HepG2 (cell line): ENCODE results near the gene RNU6-1. TPM values are rescaled to one million over a fixed set of nuclear protein-coding genes. Genes with fewer than 3 reads are reported as not detected.

ENCODE experiments used
- FOXK1 ChIP-seq: sonication (generic); formaldehyde crosslinking; IDR thresholded peaks from 2 replicates; pipeline ENCODE4 v1.4.0; 2020; ENCODE audit warnings: low read depth, missing genetic modification reagents, borderline replicate concordance
- NAIF1 ChIP-seq: sonication (generic); formaldehyde crosslinking; IDR thresholded peaks from 2 replicates; pipeline ENCODE4 v1.5.0; 2020; ENCODE audit warnings: mild to moderate bottlenecking, missing genetic modification reagents, borderline replicate concordance
- RNF2 ChIP-seq: fragments of 450-650 bp; conservative IDR thresholded peaks from 2 replicates; pipeline ENCODE4 v1.6.1; 2016; ENCODE audit warnings: low read depth
- SSRP1 ChIP-seq: IDR thresholded peaks from 2 replicates; pipeline ENCODE4 v1.6.1; 2016; ENCODE audit warnings: control low read depth
- TBP ChIP-seq: sonication (generic); formaldehyde crosslinking; IDR thresholded peaks from 2 replicates; pipeline ENCODE4 v1.5.0; 2020; ENCODE audit warnings: missing genetic modification reagents
- YY1 ChIP-seq: IDR thresholded peaks from 2 replicates; pipeline ENCODE4 v1.6.1; 2011; ENCODE audit warnings: low read length, low read depth, moderate library complexity, mild to moderate bottlenecking; ENCODE audit not compliant: insufficient read depth, insufficient replicate concordance
- ZBTB33 ChIP-seq: sonication (generic); formaldehyde crosslinking; IDR thresholded peaks from 2 replicates; pipeline ENCODE4 v1.4.0; 2020; ENCODE audit warnings: missing genetic modification reagents
- ZBTB44 ChIP-seq: sonication (generic); formaldehyde crosslinking; IDR thresholded peaks from 2 replicates; pipeline ENCODE4 v1.4.0; 2020; ENCODE audit warnings: missing genetic modification reagents
- ZNF124 ChIP-seq: sonication (generic); formaldehyde crosslinking; IDR thresholded peaks from 2 replicates; pipeline ENCODE4 v1.4.0; 2020; ENCODE audit warnings: missing genetic modification reagents
- ZNF609 ChIP-seq: sonication (generic); formaldehyde crosslinking; IDR thresholded peaks from 2 replicates; pipeline ENCODE4 v1.4.0; 2020; ENCODE audit warnings: mild to moderate bottlenecking, missing genetic modification reagents, borderline replicate concordance
- ZNF883 ChIP-seq: sonication (generic); formaldehyde crosslinking; IDR thresholded peaks from 2 replicates; pipeline ENCODE4 v1.5.1; 2020; ENCODE audit warnings: mild to moderate bottlenecking, missing genetic modification reagents; ENCODE audit errors: not compliant biosample characterization
- polyA plus RNA-seq, 8 experiments: library from polyadenylated mRNA; depleted of rRNA in 3 of 8; stranded (reverse) in 7 of 8; unstranded in 1 of 8; fragments of >200 nt; fragmentation: Illumina TruSeq in 4 of 8; extraction: Trizol in 4 of 8; gene quantifications; 2 replicates each; pipeline versions ENCODE4 v1.2.1 to v1.2.3, GENCODE V29; 2011 to 2016; ENCODE audit warnings: low read depth in 4 of 8, missing spikeins in 1 of 8, mixed read lengths in 1 of 8; ENCODE audit not compliant: insufficient read depth in 1 of 8
- total RNA-seq, 5 experiments: library from RNA; depleted of rRNA; stranded (reverse); fragments of >200 nt; fragmentation: Illumina TruSeq; extraction: Trizol; gene quantifications; 2 replicates each; pipeline ENCODE4 v1.2.3, GENCODE V29; 2016; ENCODE audit warnings: low read depth in 1 of 5
- TF ChIP-seq, protein P1 (sequence below): sonication (generic); formaldehyde crosslinking; IDR thresholded peaks from 2 replicates; pipeline ENCODE4 v1.4.0; 2020; ENCODE audit warnings: mild to moderate bottlenecking, missing genetic modification reagents
- TF ChIP-seq, protein P2 (sequence below): sonication (generic); formaldehyde crosslinking; IDR thresholded peaks from 2 replicates; pipeline ENCODE4 v1.8.0; 2022; ENCODE audit warnings: missing genetic modification reagents, mild to moderate bottlenecking, inconsistent platforms, borderline replicate concordance
- TF ChIP-seq, protein P3 (sequence below): sonication (generic); formaldehyde crosslinking; IDR thresholded peaks from 2 replicates; pipeline ENCODE4 v1.4.0; 2020; ENCODE audit warnings: missing genetic modification reagents

RNU6-1 gene
- total and polyA plus RNA-seq, 2 of the 13 experiments (the other 11 are each of a cell fraction or from before 2014, with no cell fraction given): under 0.01 TPM; not detected in 1

DNA sequence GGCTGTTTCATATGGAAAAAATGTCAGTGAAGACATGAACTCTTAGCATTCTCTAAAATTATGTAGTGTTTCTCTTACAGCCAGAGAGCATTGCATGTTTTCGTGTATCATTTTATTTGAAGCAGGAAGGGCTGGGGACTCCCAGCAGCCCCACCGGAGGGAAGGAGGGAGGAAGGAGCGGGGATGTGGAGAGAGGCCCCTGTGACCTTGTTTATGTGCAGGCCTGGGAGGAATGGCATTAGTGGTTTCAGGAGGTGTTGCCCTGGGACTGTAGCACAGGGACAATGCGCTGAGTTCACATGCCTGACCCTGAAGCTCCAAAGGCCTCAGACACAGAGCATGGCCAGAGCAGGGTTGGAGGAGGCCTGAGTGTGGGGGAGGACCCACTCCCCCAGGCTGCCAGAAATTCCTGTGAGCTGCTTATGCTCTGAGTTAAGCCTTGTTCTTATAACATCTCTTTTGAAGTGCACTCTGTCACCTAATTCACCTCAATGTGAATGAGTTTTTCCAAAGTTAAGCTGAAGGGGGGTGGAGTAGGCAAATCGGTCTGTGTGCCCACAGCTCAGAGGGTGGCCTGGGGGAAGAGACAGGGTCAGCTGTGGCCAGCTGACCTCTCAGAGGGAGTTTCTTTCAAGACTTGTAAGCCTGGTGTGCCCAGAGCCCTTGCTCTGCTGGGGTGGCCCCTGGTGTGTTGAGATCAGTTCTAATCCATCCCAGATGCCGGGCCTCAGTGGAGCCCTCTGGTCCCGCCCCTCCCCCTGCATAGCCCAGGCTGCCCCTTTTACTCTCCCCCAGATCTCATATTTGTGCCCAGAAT, 3.9 kb upstream of the RNU6-1 start (continued):
- TF ChIP-seq ZNF609 (CRISPR knock-in tag) (peak; percentile 76; the same call in 1 of the 2 replicates), ZNF883 (CRISPR knock-in tag) (no peak), FOXK1 (CRISPR knock-in tag) (peak; percentile 74; the same call in 1 of the 2 replicates), NAIF1 (CRISPR knock-in tag) (no peak), TBP (no peak), RNF2 (no peak), ZBTB44 (CRISPR knock-in tag) (no peak), SSRP1 (no peak), ZNF124 (CRISPR knock-in tag) (no peak), YY1 (no peak), ZBTB33 (CRISPR knock-in tag) (0 out of 2 replicates have a peak, but pooled peaks have one; percentile 14)
- TF ChIP-seq, protein P1, sequence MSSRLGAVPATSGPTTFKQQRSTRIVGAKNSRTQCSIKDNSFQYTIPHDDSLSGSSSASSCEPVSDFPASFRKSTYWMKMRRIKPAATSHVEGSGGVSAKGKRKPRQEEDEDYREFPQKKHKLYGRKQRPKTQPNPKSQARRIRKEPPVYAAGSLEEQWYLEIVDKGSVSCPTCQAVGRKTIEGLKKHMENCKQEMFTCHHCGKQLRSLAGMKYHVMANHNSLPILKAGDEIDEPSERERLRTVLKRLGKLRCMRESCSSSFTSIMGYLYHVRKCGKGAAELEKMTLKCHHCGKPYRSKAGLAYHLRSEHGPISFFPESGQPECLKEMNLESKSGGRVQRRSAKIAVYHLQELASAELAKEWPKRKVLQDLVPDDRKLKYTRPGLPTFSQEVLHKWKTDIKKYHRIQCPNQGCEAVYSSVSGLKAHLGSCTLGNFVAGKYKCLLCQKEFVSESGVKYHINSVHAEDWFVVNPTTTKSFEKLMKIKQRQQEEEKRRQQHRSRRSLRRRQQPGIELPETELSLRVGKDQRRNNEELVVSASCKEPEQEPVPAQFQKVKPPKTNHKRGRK (CRISPR knock-in tag): no peak
- TF ChIP-seq, protein P2, sequence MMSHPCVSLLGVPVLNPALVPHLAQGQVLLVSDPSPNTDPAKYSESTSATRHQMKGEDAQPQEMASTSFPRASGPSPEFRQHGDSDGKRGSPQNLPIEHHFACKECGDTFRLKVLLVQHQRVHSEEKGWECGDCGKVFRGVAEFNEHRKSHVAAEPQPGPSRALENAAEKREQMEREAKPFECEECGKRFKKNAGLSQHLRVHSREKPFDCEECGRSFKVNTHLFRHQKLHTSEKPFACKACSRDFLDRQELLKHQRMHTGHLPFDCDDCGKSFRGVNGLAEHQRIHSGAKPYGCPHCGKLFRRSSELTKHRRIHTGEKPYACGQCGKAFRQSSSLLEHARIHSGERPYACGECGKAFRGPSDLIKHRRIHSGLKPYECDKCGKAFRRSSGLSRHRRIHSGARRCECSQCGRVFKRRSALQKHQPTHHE: no peak
- TF ChIP-seq, protein P3, sequence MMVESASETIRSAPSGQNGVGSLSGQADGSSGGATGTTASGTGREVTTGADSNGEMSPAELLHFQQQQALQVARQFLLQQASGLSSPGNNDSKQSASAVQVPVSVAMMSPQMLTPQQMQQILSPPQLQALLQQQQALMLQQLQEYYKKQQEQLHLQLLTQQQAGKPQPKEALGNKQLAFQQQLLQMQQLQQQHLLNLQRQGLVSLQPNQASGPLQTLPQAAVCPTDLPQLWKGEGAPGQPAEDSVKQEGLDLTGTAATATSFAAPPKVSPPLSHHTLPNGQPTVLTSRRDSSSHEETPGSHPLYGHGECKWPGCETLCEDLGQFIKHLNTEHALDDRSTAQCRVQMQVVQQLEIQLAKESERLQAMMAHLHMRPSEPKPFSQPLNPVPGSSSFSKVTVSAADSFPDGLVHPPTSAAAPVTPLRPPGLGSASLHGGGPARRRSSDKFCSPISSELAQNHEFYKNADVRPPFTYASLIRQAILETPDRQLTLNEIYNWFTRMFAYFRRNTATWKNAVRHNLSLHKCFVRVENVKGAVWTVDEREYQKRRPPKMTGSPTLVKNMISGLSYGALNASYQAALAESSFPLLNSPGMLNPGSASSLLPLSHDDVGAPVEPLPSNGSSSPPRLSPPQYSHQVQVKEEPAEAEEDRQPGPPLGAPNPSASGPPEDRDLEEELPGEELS (CRISPR knock-in tag): peak; percentile 86
